GM19099 (cell line): ENCODE data around the gene FOXL1.

Experiments
- POLR2A ChIP-seq: IDR thresholded peaks from 3 replicates; pipeline ENCODE4 v1.6.1; 2011; ENCODE audit warnings: low read depth; ENCODE audit not compliant: insufficient read length; ENCODE audit errors: extremely low read depth

The FOXL1 gene

GRCh38 chr16:86584071-86584685 is 5.8 kb downstream of the FOXL1 start:
- no peak for TF ChIP-seq POLR2A

- no peak for TF ChIP-seq POLR2A
Observed at GRCh38 chr16:86584726-86585721, 6.7 kb downstream of the FOXL1 start.

- TF ChIP-seq POLR2A = no peak
Observed at GRCh38 chr16:86585821-86586611, 7.7 kb downstream of the FOXL1 start.

GRCh38 chr16:86587487-86587886 is 9.1 kb downstream of the FOXL1 start:
- TF ChIP-seq POLR2A = no peak

GRCh38 chr16:86590501-86591144 is 12.3 kb downstream of the FOXL1 start:
- TF ChIP-seq POLR2A = no peak

- TF ChIP-seq POLR2A = no peak
Observed at GRCh38 chr16:86591270-86591669, 12.9 kb downstream of the FOXL1 start.

GRCh38 chr16:86593913-86594620 is 15.7 kb downstream of the FOXL1 start:
- TF ChIP-seq POLR2A = no peak

GRCh38 chr16:86594721-86595120 is 16.4 kb downstream of the FOXL1 start:
- TF ChIP-seq POLR2A = no peak

- no peak for TF ChIP-seq POLR2A
Observed at GRCh38 chr16:86595983-86596605, 17.7 kb downstream of the FOXL1 start.

- TF ChIP-seq POLR2A = no peak
Observed at GRCh38 chr16:86597126-86597879, 19.0 kb downstream of the FOXL1 start.

GRCh38 chr16:86597880-86598606 is 19.7 kb downstream of the FOXL1 start:
- no peak for TF ChIP-seq POLR2A
